OCI-LY7 (cell line): ENCODE measurements around the gene SSBP2. TPM values are rescaled to one million over a fixed set of nuclear protein-coding genes. Genes with fewer than 3 reads are reported as not detected.
"Not testable (repeated sequence)": the region's sequence is repeated elsewhere in the genome, so short reads cannot be mapped to it uniquely, and the experiment has no call there.

Experiments used
- BruUV-seq: library from RNA; stranded (reverse); fragments of 400-500 nt; replicated peaks from 2 replicates; lab custom pipeline; 2021; lab: Mats Ljungman, UMichigan
- CTCF ChIA-PET: fragments of 300-600 bp; sonication (Branson Sonifier 250); formaldehyde crosslinking; loops from one replicate; lab custom pipeline; 2022; ENCODE audit warnings: antibody characterized with exemption; ENCODE audit not compliant: unreplicated experiment; lab: Charles Lee
- POLR2A ChIA-PET: fragments of 300-600 bp; sonication (Branson Sonifier 250); formaldehyde crosslinking; loops from one replicate; lab custom pipeline; 2022; ENCODE audit warnings: antibody characterized with exemption; lab: Charles Lee
- DNase-seq: peaks from one replicate; pipeline ENCODE4 v3.0.0-alpha.2; 2015; ENCODE audit warnings: low spot score
- H2AFZ ChIP-seq: fragments of 200-600 bp; sonication (generic), shearing (Covaris generic); 2 replicates; pipeline ENCODE4 v1.6.1; 2014; ENCODE audit warnings: mild to moderate bottlenecking, antibody characterized with exemption, low read length, moderate library complexity
- H3K27ac ChIP-seq: fragments of 200-600 bp; sonication (generic); 2 replicates; pipeline ENCODE4 v1.5.1; 2014; ENCODE audit warnings: mixed run types, low read depth, mild to moderate bottlenecking, moderate library complexity, low read length, inconsistent platforms; ENCODE audit not compliant: poor library complexity, severe bottlenecking
- H3K36me3 ChIP-seq: fragments of 200-600 bp; sonication (generic); 2 replicates; pipeline ENCODE4 v1.6.1; 2014; ENCODE audit warnings: mild to moderate bottlenecking, antibody characterized with exemption, low read length, moderate library complexity, mixed read lengths; ENCODE audit not compliant: insufficient read depth
- H3K4me1 ChIP-seq: fragments of 200-600 bp; sonication (generic); 2 replicates; pipeline ENCODE4 v1.5.1; 2014; ENCODE audit warnings: mild to moderate bottlenecking, low read length; ENCODE audit not compliant: insufficient read depth, poor library complexity, severe bottlenecking
- H3K4me2 ChIP-seq: fragments of 200-600 bp; sonication (generic); 2 replicates; pipeline ENCODE4 v1.6.1; 2014; ENCODE audit warnings: mild to moderate bottlenecking, low read length
- H3K4me3 ChIP-seq: fragments of 200-600 bp; sonication (generic); 2 replicates; pipeline ENCODE4 v1.5.1; 2014; ENCODE audit warnings: mild to moderate bottlenecking, low read depth, low read length; ENCODE audit not compliant: poor library complexity, severe bottlenecking
- H3K79me2 ChIP-seq: fragments of 200-600 bp; sonication (generic); 2 replicates; pipeline ENCODE4 v1.6.1; 2016; ENCODE audit warnings: low read depth, mild to moderate bottlenecking, low read length, moderate library complexity, mixed read lengths; ENCODE audit not compliant: insufficient read depth
- H3K9me2 ChIP-seq: fragments of 200-600 bp; sonication (generic); 2 replicates; pipeline ENCODE4 v1.6.1; 2016; ENCODE audit warnings: mild to moderate bottlenecking, low read length, mixed read lengths; ENCODE audit not compliant: insufficient read depth
- H3K9me3 ChIP-seq: fragments of 200-600 bp; sonication (generic); 2 replicates; pipeline ENCODE4 v1.6.1; 2014; ENCODE audit warnings: mild to moderate bottlenecking, mixed run types, low read length, mixed read lengths
- H4K20me1 ChIP-seq: fragments of 200-600 bp; sonication (generic); 2 replicates; pipeline ENCODE4 v1.6.1; 2014; ENCODE audit warnings: mild to moderate bottlenecking, antibody characterized with exemption, low read length, moderate library complexity, mixed read lengths; ENCODE audit not compliant: insufficient read depth
- CTCF ChIP-seq: fragments of 200-600 bp; sonication (generic); conservative IDR thresholded peaks from 2 replicates; pipeline ENCODE4 v1.5.1; 2014; ENCODE audit warnings: mild to moderate bottlenecking, antibody characterized with exemption, low read length, moderate library complexity, mixed read lengths
- EZH2phosphoT487 ChIP-seq: fragments of 200-600 bp; sonication (generic); IDR thresholded peaks from 2 replicates; pipeline ENCODE4 v1.6.1; 2018; ENCODE audit warnings: low read depth, borderline replicate concordance, mild to moderate bottlenecking, mixed run types, antibody characterized with exemption, low read length, moderate library complexity, mixed read lengths
- intact Hi-C: fragments of 100-400 bp; cut with micrococcal nuclease; formaldehyde crosslinking; loops from one replicate; pipeline ENCODE4 v1.10.0; 2022; ENCODE audit not compliant: unreplicated experiment
- total RNA-seq, 2 experiments: library from RNA; depleted of rRNA in 1 of 2; stranded (reverse); fragments of >200 nt in 1 of 2; shearing (Covaris generic) in 1 of 2; gene quantifications; 2 replicates each; pipeline ENCODE4 v1.2.3, GENCODE V29; 2014 to 2022

SSBP2 gene
- total RNA-seq, 2 experiments from 2014 or later: 140 to 172 TPM

GRCh38 chr5:81665795-81666194 lies 85.1 kb downstream of the SSBP2 start:
- no peak overlapping the region for H3K27ac ChIP-seq
- POLR2A ChIA-PET: interaction anchor here (1.3 kb wide), 1 partner anchor 69 kb away, joined by 3 read pairs; no protein-coding TSS in a partner anchor
- H3K9me3 ChIP-seq: no peaks in the 10 kb centered on the region; the same call in 1 of the 2 replicates
- peaks cover 3% of the 10 kb centered on the region; the same call in 1 of the 2 replicates for H4K20me1 ChIP-seq
- H3K4me3 ChIP-seq: no peak overlapping the region
- BruUV-seq: no TSS peak
- no peak for DNase-seq
- peaks cover 100% of the 10 kb centered on the region for H3K79me2 ChIP-seq
- H3K4me2 ChIP-seq: no peak overlapping the region
- CTCF ChIA-PET: no interaction called here
- TF ChIP-seq CTCF (no peak), EZH2phosphoT487 (no peak)
- peaks cover 2% of the 10 kb centered on the region for H3K4me1 ChIP-seq
- H3K9me2 ChIP-seq: no peaks in the 10 kb centered on the region
- intact Hi-C loops: no loop called here
- no peak overlapping the region for H2AFZ ChIP-seq
- peaks cover 48% of the 10 kb centered on the region for H3K36me3 ChIP-seq

- POLR2A ChIA-PET, H3K4me3 ChIP-seq, H3K9me3 ChIP-seq, CTCF ChIA-PET, BruUV-seq, H3K9me2 ChIP-seq, DNase-seq, H2AFZ ChIP-seq, H3K4me1 ChIP-seq, H4K20me1 ChIP-seq, intact Hi-C loops, H3K27ac ChIP-seq, H3K4me2 ChIP-seq: not testable (repeated sequence)
- H3K36me3 ChIP-seq: peaks cover 64% of the 10 kb centered on the region
- H3K79me2 ChIP-seq: peaks cover 100% of the 10 kb centered on the region
Observed at GRCh38 chr5:81660624-81661023, 90.3 kb downstream of the SSBP2 start.

GRCh38 chr5:81657386-81657785 lies 93.5 kb downstream of the SSBP2 start:
- no peak for TF ChIP-seq EZH2phosphoT487
- TF ChIP-seq CTCF: no peak
- H3K4me1 ChIP-seq: peaks cover 10% of the 10 kb centered on the region
- POLR2A ChIA-PET: interaction anchor here (0.7 to 2.1 kb wide), 6 partner anchors 13 to 142 kb away, joined by 3 to 6 read pairs (median 4); no protein-coding TSS in a partner anchor
- H3K79me2 ChIP-seq: peaks cover 94% of the 10 kb centered on the region
- no peaks in the 10 kb centered on the region; the same call in 1 of the 2 replicates for H3K9me3 ChIP-seq
- BruUV-seq: no TSS peak
- no peak overlapping the region for H3K4me3 ChIP-seq
- no peak overlapping the region for H3K27ac ChIP-seq
- no peak for DNase-seq
- H3K9me2 ChIP-seq: no peaks in the 10 kb centered on the region
- no peak overlapping the region for H2AFZ ChIP-seq
- intact Hi-C loops: no loop called here
- H3K4me2 ChIP-seq: no peak overlapping the region
- H3K36me3 ChIP-seq: peaks cover 59% of the 10 kb centered on the region
- CTCF ChIA-PET: no interaction called here
- H4K20me1 ChIP-seq: 0 out of 2 replicates have a peak, but pooled peaks cover 7% of the 10 kb centered on the region
